Fibroblast of lung (primary cell): ENCODE measurements around the gene CCP110.

Experiments used
- EZH2 ChIP-seq: IDR thresholded peaks from 2 replicates; pipeline ENCODE4 v1.5.1; 2012; ENCODE audit warnings: low read length, control low read depth, mild to moderate bottlenecking; ENCODE audit errors: missing control alignments
- TF ChIP-seq, protein P1 (sequence below), 2 donors: IDR thresholded peaks in 1 of 2; conservative IDR thresholded peaks in 1 of 2; 1 replicate in 1 of 2; 2 replicates in 1 of 2; pipeline ENCODE4 v1.5.1; 2011 to 2012; ENCODE audit warnings: low read length in 2 of 2, control low read depth in 1 of 2, inconsistent platforms in 1 of 2, low read depth in 1 of 2, mild to moderate bottlenecking in 1 of 2

DNA sequence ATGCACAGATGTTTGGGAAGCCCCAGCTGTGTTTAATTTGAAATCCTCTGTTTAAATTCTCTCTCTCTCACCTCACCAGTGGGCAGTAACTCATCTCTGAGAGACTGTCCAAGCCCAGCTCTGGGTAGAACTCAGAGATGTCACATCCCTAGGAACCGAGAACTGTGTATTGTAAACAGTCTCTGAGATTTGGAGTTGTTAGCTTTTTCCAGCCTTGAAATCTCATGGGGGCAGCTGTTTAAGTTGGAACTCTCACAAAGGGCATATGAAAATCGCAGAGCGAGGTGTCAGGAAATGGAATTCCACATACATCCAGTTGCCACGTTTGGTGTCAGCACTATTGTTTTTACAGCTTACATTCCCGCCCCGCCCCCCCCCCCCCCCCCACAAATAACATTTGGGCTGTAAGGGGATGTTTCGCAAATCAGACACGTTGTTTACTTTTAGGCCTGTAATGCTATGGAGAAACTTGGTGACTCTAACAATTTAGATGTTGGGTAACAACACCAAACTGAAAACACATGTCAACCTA is 66.1 kb downstream of the CCP110 start:
- TF ChIP-seq, protein P1, sequence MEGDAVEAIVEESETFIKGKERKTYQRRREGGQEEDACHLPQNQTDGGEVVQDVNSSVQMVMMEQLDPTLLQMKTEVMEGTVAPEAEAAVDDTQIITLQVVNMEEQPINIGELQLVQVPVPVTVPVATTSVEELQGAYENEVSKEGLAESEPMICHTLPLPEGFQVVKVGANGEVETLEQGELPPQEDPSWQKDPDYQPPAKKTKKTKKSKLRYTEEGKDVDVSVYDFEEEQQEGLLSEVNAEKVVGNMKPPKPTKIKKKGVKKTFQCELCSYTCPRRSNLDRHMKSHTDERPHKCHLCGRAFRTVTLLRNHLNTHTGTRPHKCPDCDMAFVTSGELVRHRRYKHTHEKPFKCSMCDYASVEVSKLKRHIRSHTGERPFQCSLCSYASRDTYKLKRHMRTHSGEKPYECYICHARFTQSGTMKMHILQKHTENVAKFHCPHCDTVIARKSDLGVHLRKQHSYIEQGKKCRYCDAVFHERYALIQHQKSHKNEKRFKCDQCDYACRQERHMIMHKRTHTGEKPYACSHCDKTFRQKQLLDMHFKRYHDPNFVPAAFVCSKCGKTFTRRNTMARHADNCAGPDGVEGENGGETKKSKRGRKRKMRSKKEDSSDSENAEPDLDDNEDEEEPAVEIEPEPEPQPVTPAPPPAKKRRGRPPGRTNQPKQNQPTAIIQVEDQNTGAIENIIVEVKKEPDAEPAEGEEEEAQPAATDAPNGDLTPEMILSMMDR (conservative IDR thresholded peaks at IDR 0.05 in 1 of 2, IDR thresholded peaks at IDR 0.05 in 1 of 2; ENCODE audit: low read depth in 1 of 2, low read length in 2 of 2), result no peak
- TF ChIP-seq EZH2, result no peak
